Measurements from ENCODE around the gene PLPP3. TPM values are rescaled to one million over a fixed set of nuclear protein-coding genes. Genes with fewer than 3 reads are reported as not detected.

PLPP3 gene
- total and polyA plus RNA-seq, 9 of the 15 experiments (the other 6 are each of a cell fraction or from before 2014, with no cell fraction given): 0.07 to 0.54 (median 0.20) TPM

- WGBS (ENCODE audit: insufficient coverage, low coverage, missing lambda C conversion rate): 3% methylated on average over 2 of the region's 2 CpGs
- H3K27me3 ChIP-seq (ENCODE audit: control insufficient read depth in 2 of 2, insufficient read depth in 2 of 2, low read length in 2 of 2): no peaks in the 10 kb centered on the region
- H3K79me2 ChIP-seq (ENCODE audit: control insufficient read depth, insufficient read depth, low read length): no peaks in the 10 kb centered on the region
- no peaks in the 10 kb centered on the region; a peak in 1 of 5 replicates for H3K4me1 ChIP-seq (replicated peaks in 1 of 2; ENCODE audit: control insufficient read depth in 2 of 2, insufficient read depth in 2 of 2, low read length in 2 of 2)
- H3K27ac ChIP-seq (ENCODE audit: extremely low read depth, low read depth, low read length): no peak overlapping the region
- no peak overlapping the region for H3K4me3 ChIP-seq
- TF ChIP-seq HBP1 (CRISPR knock-in tag; IDR thresholded peaks at IDR 0.05) (no peak), SMARCB1 (IDR thresholded peaks at IDR 0.05; ENCODE audit: insufficient read length, low read depth) (no peak), ZKSCAN3 (CRISPR knock-in tag; IDR thresholded peaks at IDR 0.05) (no peak), MCM2 (IDR thresholded peaks at IDR 0.05; ENCODE audit: low read depth) (no peak), CREBBP (IDR thresholded peaks at IDR 0.05; ENCODE audit: low read depth, low read length) (no peak), HSF4 (CRISPR knock-in tag; IDR thresholded peaks at IDR 0.05; ENCODE audit: borderline replicate concordance) (no peak), MAFF (IDR thresholded peaks at IDR 0.05; ENCODE audit: low read length) (no peak)
- TF ChIP-seq, protein P1, sequence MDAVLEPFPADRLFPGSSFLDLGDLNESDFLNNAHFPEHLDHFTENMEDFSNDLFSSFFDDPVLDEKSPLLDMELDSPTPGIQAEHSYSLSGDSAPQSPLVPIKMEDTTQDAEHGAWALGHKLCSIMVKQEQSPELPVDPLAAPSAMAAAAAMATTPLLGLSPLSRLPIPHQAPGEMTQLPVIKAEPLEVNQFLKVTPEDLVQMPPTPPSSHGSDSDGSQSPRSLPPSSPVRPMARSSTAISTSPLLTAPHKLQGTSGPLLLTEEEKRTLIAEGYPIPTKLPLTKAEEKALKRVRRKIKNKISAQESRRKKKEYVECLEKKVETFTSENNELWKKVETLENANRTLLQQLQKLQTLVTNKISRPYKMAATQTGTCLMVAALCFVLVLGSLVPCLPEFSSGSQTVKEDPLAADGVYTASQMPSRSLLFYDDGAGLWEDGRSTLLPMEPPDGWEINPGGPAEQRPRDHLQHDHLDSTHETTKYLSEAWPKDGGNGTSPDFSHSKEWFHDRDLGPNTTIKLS (IDR thresholded peaks at IDR 0.05; ENCODE audit: borderline replicate concordance, low read depth): no peak
- TF ChIP-seq, protein P2, sequence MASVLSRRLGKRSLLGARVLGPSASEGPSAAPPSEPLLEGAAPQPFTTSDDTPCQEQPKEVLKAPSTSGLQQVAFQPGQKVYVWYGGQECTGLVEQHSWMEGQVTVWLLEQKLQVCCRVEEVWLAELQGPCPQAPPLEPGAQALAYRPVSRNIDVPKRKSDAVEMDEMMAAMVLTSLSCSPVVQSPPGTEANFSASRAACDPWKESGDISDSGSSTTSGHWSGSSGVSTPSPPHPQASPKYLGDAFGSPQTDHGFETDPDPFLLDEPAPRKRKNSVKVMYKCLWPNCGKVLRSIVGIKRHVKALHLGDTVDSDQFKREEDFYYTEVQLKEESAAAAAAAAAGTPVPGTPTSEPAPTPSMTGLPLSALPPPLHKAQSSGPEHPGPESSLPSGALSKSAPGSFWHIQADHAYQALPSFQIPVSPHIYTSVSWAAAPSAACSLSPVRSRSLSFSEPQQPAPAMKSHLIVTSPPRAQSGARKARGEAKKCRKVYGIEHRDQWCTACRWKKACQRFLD (CRISPR knock-in tag; IDR thresholded peaks at IDR 0.05): no peak
- TF ChIP-seq, protein P3, sequence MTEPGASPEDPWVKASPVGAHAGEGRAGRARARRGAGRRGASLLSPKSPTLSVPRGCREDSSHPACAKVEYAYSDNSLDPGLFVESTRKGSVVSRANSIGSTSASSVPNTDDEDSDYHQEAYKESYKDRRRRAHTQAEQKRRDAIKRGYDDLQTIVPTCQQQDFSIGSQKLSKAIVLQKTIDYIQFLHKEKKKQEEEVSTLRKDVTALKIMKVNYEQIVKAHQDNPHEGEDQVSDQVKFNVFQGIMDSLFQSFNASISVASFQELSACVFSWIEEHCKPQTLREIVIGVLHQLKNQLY (CRISPR knock-in tag; conservative IDR thresholded peaks at IDR 0.05): no peak
- H2AFZ ChIP-seq (ENCODE audit: low read depth, low read length): no peak overlapping the region
- ChIA-PET POLR2A (no interaction called here), CTCF (ENCODE audit: low intra/inter-chr PET ratio) (no interaction called here)
- ATAC-seq (no peak), DNase-seq (ENCODE audit: extremely low read depth in 1 of 4, low spot score in 3 of 4) (no peak), FAIRE-seq (no peak)
- no peak overlapping the region for H3K9ac ChIP-seq (ENCODE audit: insufficient read depth in 1 of 2, low read depth in 2 of 2, low read length in 2 of 2)
- H3K36me3 ChIP-seq (ENCODE audit: control insufficient read depth, insufficient read depth, low read length): no peaks in the 10 kb centered on the region
- H3K4me2 ChIP-seq (ENCODE audit: insufficient read depth, low read length): no peak overlapping the region
- no peaks in the 10 kb centered on the region for H3K9me1 ChIP-seq (ENCODE audit: control insufficient read depth, insufficient read depth, low read length)
- no peaks in the 10 kb centered on the region for H3K9me3 ChIP-seq (replicated peaks; ENCODE audit: control insufficient read depth, insufficient read depth, low read depth, low read length)
- in situ Hi-C loops (cut with MboI): no loop called here
- no TSS peak for BruUV-seq (replicated peaks)
- no peaks in the 10 kb centered on the region for H4K20me1 ChIP-seq (replicated peaks; ENCODE audit: control insufficient read depth, insufficient read depth, low read length)
- intact Hi-C loops (cut with micrococcal nuclease): no loop called here
Measured at GRCh38 chr1:56490619-56491018, 88.7 kb downstream of the PLPP3 start.
